LNCaP clone FGC (cell line): ENCODE data around the gene TADA1.
A peak's percentile ranks its signal among the peaks of the same experiment; 100 is the strongest.

Experiments used
- DNase-seq: peaks from one replicate; pipeline ENCODE4 v3.0.0-alpha.2; 2011; ENCODE audit warnings: low read depth
- H3K4me3 ChIP-seq: 2 replicates; pipeline ENCODE4 v1.5.1; 2011; ENCODE audit warnings: mild to moderate bottlenecking, low read depth, low read length, control low read depth
- TF ChIP-seq, protein P1 (sequence below): IDR thresholded peaks from 2 replicates; pipeline ENCODE4 v1.5.1; 2012; ENCODE audit warnings: mild to moderate bottlenecking; ENCODE audit not compliant: control insufficient read depth, insufficient read depth; ENCODE audit errors: extremely low read depth

Gene TADA1

DNA sequence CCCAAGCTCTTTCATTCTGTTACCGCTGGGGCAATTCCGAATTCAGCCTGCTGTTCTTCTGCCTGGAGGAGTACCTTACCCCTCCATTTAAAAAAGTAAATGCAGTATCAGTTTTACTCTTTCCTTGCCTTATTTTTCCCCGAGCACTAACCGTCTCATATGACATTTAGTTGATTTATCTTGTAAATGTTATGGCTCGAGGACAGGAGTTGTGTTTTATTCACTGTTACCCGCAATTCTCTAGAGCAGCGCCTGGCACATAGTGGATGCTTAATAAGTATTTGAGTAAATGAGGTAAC lies 425 bp upstream of the TADA1 start:
- TF ChIP-seq, protein P1, sequence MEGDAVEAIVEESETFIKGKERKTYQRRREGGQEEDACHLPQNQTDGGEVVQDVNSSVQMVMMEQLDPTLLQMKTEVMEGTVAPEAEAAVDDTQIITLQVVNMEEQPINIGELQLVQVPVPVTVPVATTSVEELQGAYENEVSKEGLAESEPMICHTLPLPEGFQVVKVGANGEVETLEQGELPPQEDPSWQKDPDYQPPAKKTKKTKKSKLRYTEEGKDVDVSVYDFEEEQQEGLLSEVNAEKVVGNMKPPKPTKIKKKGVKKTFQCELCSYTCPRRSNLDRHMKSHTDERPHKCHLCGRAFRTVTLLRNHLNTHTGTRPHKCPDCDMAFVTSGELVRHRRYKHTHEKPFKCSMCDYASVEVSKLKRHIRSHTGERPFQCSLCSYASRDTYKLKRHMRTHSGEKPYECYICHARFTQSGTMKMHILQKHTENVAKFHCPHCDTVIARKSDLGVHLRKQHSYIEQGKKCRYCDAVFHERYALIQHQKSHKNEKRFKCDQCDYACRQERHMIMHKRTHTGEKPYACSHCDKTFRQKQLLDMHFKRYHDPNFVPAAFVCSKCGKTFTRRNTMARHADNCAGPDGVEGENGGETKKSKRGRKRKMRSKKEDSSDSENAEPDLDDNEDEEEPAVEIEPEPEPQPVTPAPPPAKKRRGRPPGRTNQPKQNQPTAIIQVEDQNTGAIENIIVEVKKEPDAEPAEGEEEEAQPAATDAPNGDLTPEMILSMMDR, result no peak
- no peak for DNase-seq
- peak overlapping the region; percentile 61 for H3K4me3 ChIP-seq

- TF ChIP-seq, protein P1, result no peak
- DNase-seq, result no peak
- peak overlapping the region; percentile 61 for H3K4me3 ChIP-seq
Observed at GRCh38 chr1:166875302-166875733, 746 bp downstream of the TADA1 start.

- no peak overlapping the region for H3K4me3 ChIP-seq
- TF ChIP-seq, protein P1, result no peak
- no peak for DNase-seq
Observed at GRCh38 chr1:166874464-166874863, 1.6 kb downstream of the TADA1 start.

DNA sequence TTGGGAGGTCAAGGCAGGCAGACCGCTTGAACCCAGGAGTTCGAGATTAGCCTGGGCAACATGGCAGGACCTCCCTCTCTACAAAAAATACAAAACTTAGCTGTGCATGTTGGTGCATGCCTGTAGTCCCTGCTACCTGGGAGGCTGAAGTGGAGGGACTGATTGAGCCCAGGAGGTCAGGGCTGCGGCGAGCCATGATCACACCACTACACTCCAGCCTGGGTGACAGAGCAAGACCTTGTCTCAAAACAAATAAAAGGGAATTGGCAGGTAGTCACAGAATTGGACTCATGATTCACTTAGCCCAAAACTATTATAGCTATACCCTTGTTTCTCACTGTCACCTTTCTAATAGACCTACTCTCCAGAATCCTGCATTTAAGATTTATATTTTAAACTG lies 5.5 kb downstream of the TADA1 start:
- TF ChIP-seq, protein P1, result no peak
- no peak overlapping the region for H3K4me3 ChIP-seq
- DNase-seq, result peak; percentile 15

DNA sequence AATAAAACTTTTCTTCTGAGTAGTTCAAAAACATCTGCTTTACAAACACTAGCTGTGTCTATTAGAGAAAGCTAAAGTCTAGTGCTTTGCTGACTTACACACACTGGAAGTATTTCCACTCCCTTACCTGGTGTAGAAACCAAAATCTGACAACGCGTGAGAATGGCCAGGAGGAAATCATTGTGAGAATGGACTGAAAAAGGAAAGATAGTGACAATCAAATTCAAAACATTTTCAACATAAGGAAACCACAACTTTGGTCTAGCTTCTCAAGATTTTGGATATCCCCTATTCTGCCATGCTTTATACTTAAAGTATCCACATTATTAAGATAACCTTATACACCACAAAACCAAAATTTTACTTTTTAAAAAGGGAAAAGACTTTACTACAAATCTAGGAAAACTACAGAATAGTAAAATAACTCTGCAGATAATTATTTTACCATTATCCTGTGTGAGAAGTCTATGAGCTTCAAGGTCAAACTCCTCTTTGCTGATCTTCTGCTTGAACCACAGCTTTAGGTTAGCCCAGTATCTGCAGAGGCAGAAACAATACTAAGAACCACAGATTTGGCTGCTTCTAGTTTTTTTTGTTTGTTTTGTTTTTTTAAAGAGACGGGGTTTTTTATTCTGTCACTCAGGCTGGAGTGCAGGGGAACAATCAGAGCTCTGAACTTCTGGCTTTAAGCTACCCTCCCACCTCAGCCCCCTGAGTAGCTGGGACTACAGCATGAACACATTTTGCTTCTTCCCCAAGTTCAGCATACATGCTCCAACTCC lies 6.6 kb downstream of the TADA1 start:
- DNase-seq, result no peak
- TF ChIP-seq, protein P1, result no peak
- H3K4me3 ChIP-seq, result no peak overlapping the region

DNA sequence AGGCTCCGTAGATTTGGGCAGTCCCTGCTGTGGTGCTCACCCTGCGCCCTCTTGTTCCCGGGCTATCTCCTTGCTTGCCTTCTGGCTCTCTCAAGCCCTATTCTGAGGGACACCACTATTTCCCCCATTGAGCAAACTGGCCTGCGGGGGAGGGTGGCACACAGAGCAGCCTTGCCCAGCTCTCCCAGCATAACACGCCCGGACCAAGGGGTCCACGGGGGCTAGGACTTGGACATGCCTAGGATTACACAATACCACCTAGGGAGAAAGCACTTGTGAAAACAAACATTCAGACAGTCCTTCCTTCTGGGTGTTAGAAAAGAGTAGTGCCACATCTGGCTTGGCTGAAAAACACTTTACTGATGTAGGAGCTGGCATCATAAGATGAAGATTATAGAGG lies 7.4 kb downstream of the TADA1 start:
- TF ChIP-seq, protein P1, result no peak
- no peak overlapping the region for H3K4me3 ChIP-seq
- DNase-seq, result no peak

DNA sequence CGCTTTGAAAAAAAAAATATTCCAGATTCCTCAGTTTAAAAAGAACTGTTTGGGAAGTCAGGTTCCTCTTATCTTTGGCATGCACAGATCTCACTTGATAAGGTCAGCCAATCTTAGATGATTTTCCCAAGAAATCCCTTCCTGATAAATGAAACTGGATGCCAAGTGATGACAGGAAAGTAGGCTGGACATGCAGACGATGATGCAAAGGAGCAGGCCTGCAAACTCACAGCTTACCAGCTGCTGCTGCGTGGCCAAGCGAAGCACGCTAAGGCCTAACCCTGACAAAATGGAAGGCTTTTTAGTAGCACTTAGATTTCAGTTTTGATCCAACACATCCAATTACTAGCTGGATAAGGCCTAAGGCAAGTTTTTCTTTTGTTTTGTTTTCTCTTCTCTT lies 10.1 kb downstream of the TADA1 start:
- no peak for DNase-seq
- H3K4me3 ChIP-seq, result no peak overlapping the region
- TF ChIP-seq, protein P1, result no peak
